H9 (cell line): ENCODE data around the gene NAE1. TPM values are rescaled to one million over a fixed set of nuclear protein-coding genes. Genes with fewer than 3 reads are reported as not detected.

Experiments used
- DNase-seq: peaks from one replicate; pipeline ENCODE4 v3.0.0-alpha.2; 2017
- H2AFZ ChIP-seq: one replicate; pipeline ENCODE4 v1.6.1; 2013; ENCODE audit warnings: mild to moderate bottlenecking, low read length, control low read depth, moderate library complexity
- H2AK5ac ChIP-seq: 2 replicates; pipeline ENCODE4 v1.6.1; 2013; ENCODE audit warnings: low read length, control low read depth, mixed read lengths; ENCODE audit not compliant: insufficient read length
- H2BK120ac ChIP-seq: one replicate; pipeline ENCODE4 v1.6.1; 2013; ENCODE audit warnings: low read depth, mild to moderate bottlenecking, low read length, control low read depth, inconsistent platforms; ENCODE audit not compliant: poor library complexity, severe bottlenecking
- H2BK12ac ChIP-seq: 2 replicates; pipeline ENCODE4 v1.6.1; 2013; ENCODE audit warnings: low read length, control low read depth, mixed read lengths, low read depth; ENCODE audit not compliant: insufficient read length
- H2BK15ac ChIP-seq: 2 replicates; pipeline ENCODE4 v1.6.1; 2013; ENCODE audit warnings: low read depth, low read length, control low read depth
- H2BK20ac ChIP-seq: one replicate; pipeline ENCODE4 v1.6.1; 2013; ENCODE audit warnings: low read depth, mild to moderate bottlenecking, low read length, control low read depth, inconsistent platforms; ENCODE audit not compliant: poor library complexity, severe bottlenecking
- H2BK5ac ChIP-seq: 2 replicates; pipeline ENCODE4 v1.6.1; 2013; ENCODE audit warnings: low read length, control low read depth, mixed read lengths; ENCODE audit not compliant: insufficient read length
- H3K14ac ChIP-seq: 2 replicates; pipeline ENCODE4 v1.6.1; 2013; ENCODE audit warnings: low read length, control low read depth; ENCODE audit not compliant: insufficient read depth
- H3K18ac ChIP-seq: 2 replicates; pipeline ENCODE4 v1.6.1; 2013; ENCODE audit warnings: low read depth, mild to moderate bottlenecking, mixed read lengths, low read length, control low read depth; ENCODE audit not compliant: insufficient read length
- H3K23ac ChIP-seq: 2 replicates; pipeline ENCODE4 v1.6.1; 2013; ENCODE audit warnings: low read length, control low read depth, mixed read lengths, low read depth; ENCODE audit not compliant: insufficient read length
- H3K23me2 ChIP-seq: 2 replicates; pipeline ENCODE4 v1.6.1; 2013; ENCODE audit warnings: low read depth, mild to moderate bottlenecking, mixed read lengths, low read length, control low read depth; ENCODE audit not compliant: insufficient read length, poor library complexity, severe bottlenecking
- H3K27ac ChIP-seq: 2 replicates; pipeline ENCODE4 v1.5.1; 2013; ENCODE audit warnings: low read length, control low read depth, mixed read lengths, low read depth; ENCODE audit not compliant: insufficient read length
- H3K27me3 ChIP-seq: 2 replicates; pipeline ENCODE4 v1.6.1; 2013; ENCODE audit warnings: low read length, control low read depth, inconsistent platforms; ENCODE audit not compliant: insufficient read depth
- H3K4ac ChIP-seq: 2 replicates; pipeline ENCODE4 v1.6.1; 2013; ENCODE audit warnings: low read depth, mild to moderate bottlenecking, control low read depth, inconsistent platforms, low read length, moderate library complexity
- H3K4me1 ChIP-seq: 2 replicates; pipeline ENCODE4 v1.6.1; 2013; ENCODE audit warnings: low read length, control low read depth, inconsistent platforms; ENCODE audit not compliant: insufficient read depth
- H3K4me2 ChIP-seq: 2 replicates; pipeline ENCODE4 v1.6.1; 2013; ENCODE audit warnings: low read length, control low read depth, mixed read lengths; ENCODE audit not compliant: insufficient read length, insufficient read depth
- H3K56ac ChIP-seq: 2 replicates; pipeline ENCODE4 v1.6.1; 2013; ENCODE audit warnings: low read depth, mild to moderate bottlenecking, mixed read lengths, low read length, control low read depth; ENCODE audit not compliant: insufficient read length
- H3K79me1 ChIP-seq: 2 replicates; pipeline ENCODE4 v1.6.1; 2013; ENCODE audit warnings: low read depth, mild to moderate bottlenecking, moderate library complexity, low read length, control low read depth, inconsistent platforms; ENCODE audit not compliant: insufficient read depth, poor library complexity, severe bottlenecking
- H3K79me2 ChIP-seq: 2 replicates; pipeline ENCODE4 v1.6.1; 2013; ENCODE audit warnings: low read length, control low read depth, inconsistent platforms; ENCODE audit not compliant: insufficient read depth
- H3K9ac ChIP-seq: 2 replicates; pipeline ENCODE4 v1.6.1; 2013; ENCODE audit warnings: low read length, control low read depth, mixed read lengths; ENCODE audit not compliant: insufficient read length; ENCODE audit errors: extremely low read depth
- H3K9me3 ChIP-seq: one replicate; pipeline ENCODE4 v1.6.1; 2013; ENCODE audit warnings: low read depth, low read length, inconsistent platforms; ENCODE audit not compliant: control insufficient read depth
- H3T11ph ChIP-seq: one replicate; pipeline ENCODE4 v1.6.1; 2013; ENCODE audit warnings: mild to moderate bottlenecking, low read length, control low read depth, inconsistent platforms
- H4K20me1 ChIP-seq: one replicate; pipeline ENCODE4 v1.6.1; 2013; ENCODE audit not compliant: control insufficient read depth, insufficient read length, insufficient read depth
- H4K5ac ChIP-seq: 2 replicates; pipeline ENCODE4 v1.6.1; 2013; ENCODE audit warnings: low read depth, mild to moderate bottlenecking, mixed read lengths, low read length, control low read depth; ENCODE audit not compliant: insufficient read length
- H4K8ac ChIP-seq: replicated peaks from 2 replicates; pipeline ENCODE4 v1.6.1; 2013; ENCODE audit warnings: low read length, control low read depth, mixed read lengths, low read depth; ENCODE audit not compliant: insufficient read length
- H4K91ac ChIP-seq: 2 replicates; pipeline ENCODE4 v1.6.1; 2013; ENCODE audit warnings: low read depth, mild to moderate bottlenecking, moderate library complexity, mixed read lengths, low read length, control low read depth; ENCODE audit not compliant: insufficient read length
- H3K27ac Mint-ChIP-seq, 3 experiments: 2 replicates in 2 of 3; 3 replicates in 1 of 3; pipeline ENCODE4 v1.8.0; 2020 to 2021; ENCODE audit warnings: mixed read lengths in 3 of 3, mild to moderate bottlenecking in 1 of 3, moderate library complexity in 1 of 3
- H3K27me3 Mint-ChIP-seq: 2 replicates; pipeline ENCODE4 v1.8.0; 2021; ENCODE audit warnings: low read depth, mild to moderate bottlenecking, moderate library complexity, mixed read lengths
- H3K36me3 Mint-ChIP-seq, 3 experiments: 2 replicates in 2 of 3; 3 replicates in 1 of 3; pipeline ENCODE4 v1.8.0; 2020 to 2021; ENCODE audit warnings: low read depth in 3 of 3, mixed read lengths in 3 of 3; ENCODE audit not compliant: insufficient read depth in 1 of 3
- H3K4me1 Mint-ChIP-seq, 2 experiments: 2 replicates each; pipeline ENCODE4 v1.8.0; 2020; ENCODE audit warnings: mixed read lengths in 2 of 2
- H3K4me3 Mint-ChIP-seq, 2 experiments: 2 replicates in 1 of 2; 3 replicates in 1 of 2; pipeline ENCODE4 v1.8.0; 2020 to 2021; ENCODE audit warnings: mild to moderate bottlenecking in 2 of 2, mixed read lengths in 2 of 2, moderate library complexity in 1 of 2
- H3K9me3 Mint-ChIP-seq, 2 experiments: 2 replicates in 1 of 2; 3 replicates in 1 of 2; pipeline ENCODE4 v1.8.0; 2020; ENCODE audit warnings: mild to moderate bottlenecking in 2 of 2, mixed read lengths in 2 of 2, moderate library complexity in 1 of 2
- WGBS: extraction: QIAGEN DNeasy Blood & Tissue Kit; methylation state at CpG from one replicate; pipeline ENCODE4 v1.1.7; 2013; ENCODE audit warnings: missing lambda C conversion rate, low lambda C conversion rate, mixed read lengths; ENCODE audit not compliant: insufficient read length; ENCODE audit errors: extremely low coverage; 5-methylcytosine and 5-hydroxymethylcytosine counted together
- total RNA-seq: library from RNA; stranded (reverse); gene quantifications from 2 replicates; pipeline ENCODE4 v1.2.1, GENCODE V29; 2021
- TF ChIP-seq, protein P1 (sequence below): fragments of 200-600 bp; sonication (generic); conservative IDR thresholded peaks from 3 replicates; pipeline ENCODE4 v1.8.0; 2021; ENCODE audit warnings: antibody characterized with exemption, mild to moderate bottlenecking

The NAE1 gene
- total RNA-seq, 1 experiment from 2014 or later: 144 TPM

GRCh38 chr16:66840883-66841282, 10.1 kb upstream of the NAE1 start:
- H4K8ac ChIP-seq: no peak overlapping the region
- no CpG with 5 or more reads among the region's 3 CpGs for WGBS
- H3K18ac ChIP-seq: no peak overlapping the region
- no peak overlapping the region for H3K9ac ChIP-seq
- H3T11ph ChIP-seq: no peak overlapping the region
- no peak overlapping the region for H3K27ac ChIP-seq
- H2AK5ac ChIP-seq: no peak overlapping the region
- H3K4me1 Mint-ChIP-seq: peaks cover 2 to 13% of the 10 kb centered on the region in 2 experiments; a peak in 3 of 4 replicates
- no peaks in the 10 kb centered on the region for H4K20me1 ChIP-seq
- no peak overlapping the region for H2BK5ac ChIP-seq
- TF ChIP-seq, protein P1, sequence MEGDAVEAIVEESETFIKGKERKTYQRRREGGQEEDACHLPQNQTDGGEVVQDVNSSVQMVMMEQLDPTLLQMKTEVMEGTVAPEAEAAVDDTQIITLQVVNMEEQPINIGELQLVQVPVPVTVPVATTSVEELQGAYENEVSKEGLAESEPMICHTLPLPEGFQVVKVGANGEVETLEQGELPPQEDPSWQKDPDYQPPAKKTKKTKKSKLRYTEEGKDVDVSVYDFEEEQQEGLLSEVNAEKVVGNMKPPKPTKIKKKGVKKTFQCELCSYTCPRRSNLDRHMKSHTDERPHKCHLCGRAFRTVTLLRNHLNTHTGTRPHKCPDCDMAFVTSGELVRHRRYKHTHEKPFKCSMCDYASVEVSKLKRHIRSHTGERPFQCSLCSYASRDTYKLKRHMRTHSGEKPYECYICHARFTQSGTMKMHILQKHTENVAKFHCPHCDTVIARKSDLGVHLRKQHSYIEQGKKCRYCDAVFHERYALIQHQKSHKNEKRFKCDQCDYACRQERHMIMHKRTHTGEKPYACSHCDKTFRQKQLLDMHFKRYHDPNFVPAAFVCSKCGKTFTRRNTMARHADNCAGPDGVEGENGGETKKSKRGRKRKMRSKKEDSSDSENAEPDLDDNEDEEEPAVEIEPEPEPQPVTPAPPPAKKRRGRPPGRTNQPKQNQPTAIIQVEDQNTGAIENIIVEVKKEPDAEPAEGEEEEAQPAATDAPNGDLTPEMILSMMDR: no peak
- no peak overlapping the region for H3K27ac Mint-ChIP-seq
- H2BK20ac ChIP-seq: no peak overlapping the region
- no peak overlapping the region for H4K5ac ChIP-seq
- peaks cover 5 to 6% of the 10 kb centered on the region in 2 experiments; a peak in 3 of 5 replicates for H3K9me3 Mint-ChIP-seq
- H3K79me2 ChIP-seq: no peaks in the 10 kb centered on the region
- peaks cover 17% of the 10 kb centered on the region for H3K27me3 ChIP-seq
- no peak overlapping the region for H3K14ac ChIP-seq
- H3K79me1 ChIP-seq: no peaks in the 10 kb centered on the region
- no peak overlapping the region for H2BK12ac ChIP-seq
- H3K4ac ChIP-seq: no peak overlapping the region
- H2BK120ac ChIP-seq: no peak overlapping the region
- no peak for DNase-seq
- H3K56ac ChIP-seq: no peak overlapping the region
- no peak overlapping the region for H4K91ac ChIP-seq
- no peak overlapping the region for H2BK15ac ChIP-seq
- H3K4me2 ChIP-seq: no peak overlapping the region
- H3K23me2 ChIP-seq: peaks cover 13% of the 10 kb centered on the region
- H3K27me3 Mint-ChIP-seq: peaks cover 78% of the 10 kb centered on the region
- H3K9me3 ChIP-seq: no peaks in the 10 kb centered on the region
- H3K4me1 ChIP-seq: no peaks in the 10 kb centered on the region; the same call in 1 of the 2 replicates
- H3K36me3 Mint-ChIP-seq: no peaks in the 10 kb centered on the region
- H3K23ac ChIP-seq: no peak overlapping the region
- no peak overlapping the region for H3K4me3 Mint-ChIP-seq
- no peak overlapping the region for H2AFZ ChIP-seq
